M059J (cell line): ENCODE measurements around the gene DCTN2. TPM values are rescaled to one million over a fixed set of nuclear protein-coding genes. Genes with fewer than 3 reads are reported as not detected.

ENCODE experiments used
- DNase-seq: peaks from one replicate; pipeline ENCODE4 v3.0.0-alpha.2; 2012; ENCODE audit warnings: low read depth
- total RNA-seq: library from RNA; depleted of rRNA; stranded (reverse); fragments of >200 nt; shearing (Covaris generic); gene quantifications from 2 replicates; pipeline ENCODE4 v1.2.3, GENCODE V29; 2014

DCTN2 gene
- total RNA-seq, 1 experiment from 2014 or later, result 119 TPM

- no peak for DNase-seq
Observed at GRCh38 chr12:57550641-57551549, 3.9 kb upstream of the DCTN2 start.

- peak; percentile 18 for DNase-seq
Observed at GRCh38 chr12:57549909-57550640, 3.1 kb upstream of the DCTN2 start, which contains the start of gene KIF5A. Gene KIF5A (plus strand): TSS chr12:57550044. CDS start chr12:57550272, 228 bp downstream.

- DNase-seq, result no peak
Observed at GRCh38 chr12:57549203-57549908, 2.4 kb upstream of the DCTN2 start.

GRCh38 chr12:57548488-57548887 is 1.5 kb upstream of the DCTN2 start:
- no peak for DNase-seq

GRCh38 chr12:57548013-57548315 is 972 bp upstream of the DCTN2 start:
- DNase-seq, result no peak

GRCh38 chr12:57547288-57548012 is 458 bp upstream of the DCTN2 start:
- DNase-seq, result no peak

GRCh38 chr12:57545809-57546437 is 1.1 kb downstream of the DCTN2 start:
- no peak for DNase-seq

GRCh38 chr12:57543581-57543980 is 3.4 kb downstream of the DCTN2 start:
- DNase-seq, result peak; percentile 25

- DNase-seq, result no peak
Observed at GRCh38 chr12:57541717-57542116, 5.3 kb downstream of the DCTN2 start.

GRCh38 chr12:57541001-57541400 is 6.0 kb downstream of the DCTN2 start:
- no peak for DNase-seq

- DNase-seq, result no peak
Observed at GRCh38 chr12:57539134-57539768, 7.7 kb downstream of the DCTN2 start.

- DNase-seq, result no peak
Observed at GRCh38 chr12:57536597-57536942, 10.4 kb downstream of the DCTN2 start.

- no peak for DNase-seq
Observed at GRCh38 chr12:57535764-57536596, 11.0 kb downstream of the DCTN2 start.

- no peak for DNase-seq
Observed at GRCh38 chr12:57534991-57535543, 11.9 kb downstream of the DCTN2 start.

GRCh38 chr12:57534250-57534649 is 12.7 kb downstream of the DCTN2 start:
- no peak for DNase-seq

GRCh38 chr12:57533108-57533507 is 13.9 kb downstream of the DCTN2 start:
- DNase-seq, result no peak

- DNase-seq, result no peak
Observed at GRCh38 chr12:57531836-57532235, 15.2 kb downstream of the DCTN2 start.

- DNase-seq, result no peak
Observed at GRCh38 chr12:57530396-57531142, 16.4 kb downstream of the DCTN2 start.

- no peak for DNase-seq
Observed at GRCh38 chr12:57529831-57530230, 17.2 kb downstream of the DCTN2 start.
